Lung (tissue), 12 donors: Measurements from ENCODE around the gene TMEM108. TPM values are rescaled to one million over a fixed set of nuclear protein-coding genes. Genes with fewer than 3 reads are reported as not detected.

Experiments used
- ATAC-seq: fragments of 200-7000 bp; cut with Tn5 transposase; one replicate; pipeline ENCODE4 v1.9.1; 2020; ENCODE audit warnings: moderate number of reproducible peaks; ENCODE audit not compliant: insufficient read depth, low FRiP score
- DNase-seq, 3 donors: peaks; one replicate each; pipeline ENCODE4 v3.0.0-alpha.2; 2013 to 2017
- H3K27ac ChIP-seq, 2 donors: one replicate each; pipeline ENCODE4 v1.5.1; 2013; ENCODE audit warnings: mild to moderate bottlenecking in 2 of 2, moderate library complexity in 2 of 2, control low read depth in 1 of 2, inconsistent platforms in 1 of 2, low read depth in 1 of 2, low read length in 1 of 2
- H3K27me3 ChIP-seq, 3 donors: one replicate each; pipeline ENCODE4 v1.5.1; 2013; ENCODE audit warnings: low read length in 2 of 3; ENCODE audit not compliant: control insufficient read depth in 3 of 3, insufficient read depth in 3 of 3
- H3K36me3 ChIP-seq, 4 donors: one replicate each; pipeline ENCODE4 v1.5.1; 2013; ENCODE audit warnings: low read length in 4 of 4, mild to moderate bottlenecking in 1 of 4, moderate library complexity in 1 of 4; ENCODE audit not compliant: control insufficient read depth in 4 of 4, insufficient read depth in 4 of 4
- H3K4me1 ChIP-seq, 5 donors: one replicate each; pipeline ENCODE4 v1.5.1; 2013; ENCODE audit warnings: low read length in 5 of 5, mild to moderate bottlenecking in 2 of 5, moderate library complexity in 1 of 5; ENCODE audit not compliant: control insufficient read depth in 5 of 5, insufficient read depth in 5 of 5
- H3K4me3 ChIP-seq: one replicate; pipeline ENCODE4 v1.5.1; 2013; ENCODE audit warnings: mild to moderate bottlenecking, control low read depth, moderate library complexity
- H3K9ac ChIP-seq, 2 donors: one replicate each; pipeline ENCODE4 v1.5.1; 2013; ENCODE audit warnings: low read length in 2 of 2, control low read depth in 1 of 2; ENCODE audit not compliant: insufficient read depth in 1 of 2
- H3K9me3 ChIP-seq, 4 donors: one replicate each; pipeline ENCODE4 v1.5.1; 2013; ENCODE audit warnings: low read length in 3 of 4, mild to moderate bottlenecking in 1 of 4, moderate library complexity in 1 of 4; ENCODE audit not compliant: control insufficient read depth in 4 of 4, insufficient read depth in 3 of 4
- WGBS, 2 donors: extraction: QIAGEN DNeasy Blood & Tissue Kit; methylation state at CpG; one replicate each; pipeline ENCODE4 v1.1.7; 2013; 5-methylcytosine and 5-hydroxymethylcytosine counted together
- polyA plus RNA-seq, 2 donors: library from polyadenylated mRNA; stranded (reverse); fragments of 200-250 nt; gene quantifications; one replicate each; pipeline ENCODE4 v1.2.1, GENCODE V29; 2013
- total RNA-seq, 2 donors: library from RNA; depleted of rRNA in 1 of 2; stranded (reverse); fragments of >200 nt in 1 of 2; gene quantifications; one replicate each; pipeline ENCODE4 v1.2.1, GENCODE V29; 2014 to 2021
- TF ChIP-seq, protein P1 (sequence below): IDR thresholded peaks from 2 replicates; pipeline ENCODE4 v1.5.1; 2012; ENCODE audit warnings: mild to moderate bottlenecking; ENCODE audit errors: control extremely low read depth, extremely low read depth
- donor health status: control.
- donor health status: control.
- donor health status: Bipolar disorder and iron deficiency.
- donor health status: healthy.
- donor health status: DM: yes; HTN: yes; CAD: no.

Gene TMEM108
- total and polyA plus RNA-seq, 4 donors, result 3.0 to 16.9 (median 7.6) TPM

- WGBS, 2 donors, result 21 to 32% methylated on average over 6 of the region's 6 CpGs
These were observed 2.7 kb downstream of the TMEM108 start for GRCh38 chr3:133040696-133041523.

GRCh38 chr3:133041524-133041829 lies 3.3 kb downstream of the TMEM108 start:
- peak overlapping the region in 1 of 2 donors; percentile 48 for H3K9ac ChIP-seq
- no peak for ATAC-seq
- H3K9me3 ChIP-seq, result no peaks in the 10 kb centered on the region
- H3K4me3 ChIP-seq, result no peak overlapping the region
- DNase-seq, result no peak
- TF ChIP-seq, protein P1, sequence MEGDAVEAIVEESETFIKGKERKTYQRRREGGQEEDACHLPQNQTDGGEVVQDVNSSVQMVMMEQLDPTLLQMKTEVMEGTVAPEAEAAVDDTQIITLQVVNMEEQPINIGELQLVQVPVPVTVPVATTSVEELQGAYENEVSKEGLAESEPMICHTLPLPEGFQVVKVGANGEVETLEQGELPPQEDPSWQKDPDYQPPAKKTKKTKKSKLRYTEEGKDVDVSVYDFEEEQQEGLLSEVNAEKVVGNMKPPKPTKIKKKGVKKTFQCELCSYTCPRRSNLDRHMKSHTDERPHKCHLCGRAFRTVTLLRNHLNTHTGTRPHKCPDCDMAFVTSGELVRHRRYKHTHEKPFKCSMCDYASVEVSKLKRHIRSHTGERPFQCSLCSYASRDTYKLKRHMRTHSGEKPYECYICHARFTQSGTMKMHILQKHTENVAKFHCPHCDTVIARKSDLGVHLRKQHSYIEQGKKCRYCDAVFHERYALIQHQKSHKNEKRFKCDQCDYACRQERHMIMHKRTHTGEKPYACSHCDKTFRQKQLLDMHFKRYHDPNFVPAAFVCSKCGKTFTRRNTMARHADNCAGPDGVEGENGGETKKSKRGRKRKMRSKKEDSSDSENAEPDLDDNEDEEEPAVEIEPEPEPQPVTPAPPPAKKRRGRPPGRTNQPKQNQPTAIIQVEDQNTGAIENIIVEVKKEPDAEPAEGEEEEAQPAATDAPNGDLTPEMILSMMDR, result no peak
- H3K4me1 ChIP-seq, result peaks cover 0 to 46% (median 9%) of the 10 kb centered on the region in 5 donors
- H3K36me3 ChIP-seq, result peaks cover 0 to 13% (median 6%) of the 10 kb centered on the region in 4 donors
- 34 to 43% methylated on average over 6 of the region's 6 CpGs for WGBS, 2 donors
- no peak overlapping the region for H3K27ac ChIP-seq
- no peaks in the 10 kb centered on the region for H3K27me3 ChIP-seq

More at GRCh38 chr3:133040696-133041523, 2.7 kb downstream of the TMEM108 start:
- TF ChIP-seq, protein P1, result peak; percentile 59
- peaks cover 0 to 46% (median 9%) of the 10 kb centered on the region in 5 donors for H3K4me1 ChIP-seq
- ATAC-seq (peak; percentile 60), DNase-seq (peak; percentile 92 to 96 (median 95))
- H3K36me3 ChIP-seq, result peaks cover 0 to 9% (median 3%) of the 10 kb centered on the region in 4 donors
- H3K4me3 ChIP-seq, result no peak overlapping the region
- H3K9me3 ChIP-seq, result no peaks in the 10 kb centered on the region
- peak overlapping the region in 1 of 2 donors; percentile 0 for H3K27ac ChIP-seq
- peak overlapping the region in 1 of 2 donors; percentile 48 for H3K9ac ChIP-seq
- no peaks in the 10 kb centered on the region for H3K27me3 ChIP-seq

DNA sequence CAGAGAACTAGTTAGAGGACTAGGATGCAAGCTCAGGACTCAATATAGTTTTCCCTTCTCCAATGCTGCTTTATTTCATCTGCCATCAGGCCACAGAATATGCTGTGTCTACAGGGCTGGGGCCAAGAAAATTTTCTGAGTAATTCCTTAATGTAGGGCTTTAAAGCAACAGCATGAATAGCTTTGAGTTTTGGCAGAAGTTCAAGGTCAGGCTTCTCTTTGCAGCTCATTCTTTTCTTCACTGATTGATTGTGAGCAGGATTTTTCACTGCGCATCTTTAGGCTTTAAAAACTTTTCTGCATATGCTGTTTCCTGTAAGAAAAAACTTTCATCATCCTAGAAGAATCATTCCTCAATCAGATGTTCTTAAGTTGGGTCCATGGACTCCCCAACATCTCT lies 4.6 kb downstream of the TMEM108 start:
- no peak for ATAC-seq
- Histone ChIP-seq H3K27me3 (no peaks in the 10 kb centered on the region), H3K9me3 (no peaks in the 10 kb centered on the region), H3K36me3 (peaks cover 0 to 18% (median 7%) of the 10 kb centered on the region in 4 donors), H3K9ac (no peak overlapping the region), H3K27ac (no peak overlapping the region), H3K4me1 (peaks cover 0 to 46% (median 9%) of the 10 kb centered on the region in 5 donors), H3K4me3 (no peak overlapping the region)
- TF ChIP-seq, protein P1, result no peak
- peak; percentile 60 to 96 (median 93) for DNase-seq
- whole genome bisulfite sequencing, 2 donors, result 67 to 71% methylated on average over 1 of the region's 1 CpG
